GM19240 (cell line): ENCODE data around the gene MAB21L3.

ENCODE experiments used
- DNase-seq: peaks from one replicate; pipeline ENCODE4 v3.0.0; 2011; ENCODE audit warnings: low spot score; ENCODE audit not compliant: insufficient read length

The MAB21L3 gene

GRCh38 chr1:116110567-116111523 is at the start of gene MAB21L3:
TSS of gene MAB21L3 (plus strand) at chr1:116111399. CDS start at chr1:116112616, 1,217 bp downstream.
- DNase-seq: no peak

GRCh38 chr1:116062201-116062600 is 49.0 kb upstream of the MAB21L3 start:
- no peak for DNase-seq

DNA sequence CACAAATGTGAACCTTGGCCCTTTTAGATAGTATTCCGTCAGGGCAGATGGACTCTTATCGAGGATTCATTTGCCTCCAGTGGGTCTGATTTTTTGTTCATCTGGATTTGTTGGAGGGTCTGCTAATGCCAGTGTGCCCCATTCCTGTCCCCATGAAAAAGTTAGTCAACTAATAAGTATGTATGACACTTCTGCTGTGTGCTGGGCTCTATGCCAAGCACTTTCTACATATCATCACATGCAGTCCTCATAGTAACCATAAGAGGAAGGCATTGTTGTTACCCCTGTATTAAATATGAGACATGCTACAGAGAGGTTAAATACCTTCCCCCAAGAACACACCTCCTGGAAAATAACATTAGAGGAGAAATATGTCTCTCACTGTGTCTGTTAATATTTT is 46.6 kb upstream of the MAB21L3 start:
- no peak for DNase-seq

- DNase-seq: no peak
Measured at GRCh38 chr1:116066868-116067565, 44.2 kb upstream of the MAB21L3 start.

DNA sequence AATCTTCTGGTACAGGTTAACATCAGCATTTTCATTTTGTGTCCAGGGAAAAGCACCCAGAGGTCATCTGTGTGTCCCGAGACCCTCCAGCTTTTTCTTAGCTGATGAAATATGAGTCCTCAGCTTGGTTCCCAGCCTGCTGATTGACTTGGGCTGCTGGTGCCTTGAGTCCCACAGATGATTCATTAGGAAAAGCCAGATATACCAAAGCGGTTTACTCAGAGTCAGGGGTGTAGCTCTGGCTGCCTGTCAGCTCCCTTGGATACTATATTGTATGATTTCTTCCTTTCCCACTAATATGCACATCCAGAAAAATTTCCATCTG is 43.7 kb upstream of the MAB21L3 start:
- DNase-seq: no peak

- DNase-seq: no peak
Measured at GRCh38 chr1:116075575-116075974, 35.6 kb upstream of the MAB21L3 start.

- DNase-seq: no peak
Measured at GRCh38 chr1:116075990-116076389, 35.2 kb upstream of the MAB21L3 start.

DNA sequence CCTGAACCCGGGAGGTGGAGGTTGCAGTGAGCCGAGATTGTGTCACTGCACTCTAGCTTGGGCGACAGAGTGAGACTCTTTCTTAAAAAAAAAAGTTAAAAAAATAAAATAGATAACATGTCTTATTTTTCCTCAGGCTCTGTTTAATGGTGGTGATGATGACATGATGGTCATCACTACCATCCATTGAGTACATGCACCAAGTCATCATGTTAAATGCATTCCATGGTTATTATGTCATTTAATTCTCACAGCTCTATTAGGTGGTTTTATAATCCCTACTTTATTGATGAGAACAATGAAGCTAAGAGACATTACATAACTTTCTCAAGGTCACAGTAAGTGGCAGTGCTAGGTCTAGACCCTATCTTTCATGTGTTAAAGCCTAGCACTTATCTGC is 34.4 kb upstream of the MAB21L3 start:
- no peak for DNase-seq

GRCh38 chr1:116078699-116079223 is 32.4 kb upstream of the MAB21L3 start:
- no peak for DNase-seq

GRCh38 chr1:116087628-116088027 is 23.6 kb upstream of the MAB21L3 start:
- no peak for DNase-seq

- DNase-seq: no peak
Measured at GRCh38 chr1:116089870-116090269, 21.3 kb upstream of the MAB21L3 start.

GRCh38 chr1:116091083-116091482 is 20.1 kb upstream of the MAB21L3 start:
- DNase-seq: no peak

DNA sequence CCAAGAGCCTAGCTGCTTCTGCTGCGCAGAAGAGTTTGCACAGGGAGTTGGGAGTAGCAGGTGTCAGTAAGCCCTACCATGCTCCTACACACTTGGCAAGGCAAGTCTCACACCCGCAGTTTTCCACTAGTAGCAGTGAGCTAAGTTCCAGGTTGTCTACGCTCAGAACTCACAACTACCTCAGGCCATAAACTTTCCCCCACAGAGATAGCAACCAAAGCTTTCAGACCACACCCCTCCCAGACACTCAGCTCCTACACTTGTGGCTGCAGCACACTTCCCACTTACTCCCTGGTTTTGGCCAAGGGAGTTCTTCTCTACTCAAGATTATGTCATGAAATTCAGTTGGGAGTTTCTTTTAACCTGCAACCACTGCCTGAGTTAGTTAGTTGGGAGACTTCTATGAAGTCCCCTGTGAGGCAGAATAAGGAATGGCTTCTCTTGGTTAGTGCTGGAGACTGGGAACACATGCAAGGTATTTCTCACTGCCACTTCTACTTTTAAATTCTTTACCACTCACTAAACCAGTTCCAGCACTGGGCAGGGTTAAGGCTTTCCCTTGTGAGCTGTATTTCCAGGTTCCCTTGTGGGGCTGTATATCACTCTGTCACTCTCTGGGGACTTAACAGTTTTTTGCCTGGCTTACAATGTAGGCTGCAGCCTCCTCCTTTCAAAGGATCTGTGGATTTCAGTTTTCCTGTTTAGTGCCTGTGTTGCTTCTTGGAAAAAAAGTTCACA is 18.3 kb upstream of the MAB21L3 start:
- DNase-seq: no peak

DNA sequence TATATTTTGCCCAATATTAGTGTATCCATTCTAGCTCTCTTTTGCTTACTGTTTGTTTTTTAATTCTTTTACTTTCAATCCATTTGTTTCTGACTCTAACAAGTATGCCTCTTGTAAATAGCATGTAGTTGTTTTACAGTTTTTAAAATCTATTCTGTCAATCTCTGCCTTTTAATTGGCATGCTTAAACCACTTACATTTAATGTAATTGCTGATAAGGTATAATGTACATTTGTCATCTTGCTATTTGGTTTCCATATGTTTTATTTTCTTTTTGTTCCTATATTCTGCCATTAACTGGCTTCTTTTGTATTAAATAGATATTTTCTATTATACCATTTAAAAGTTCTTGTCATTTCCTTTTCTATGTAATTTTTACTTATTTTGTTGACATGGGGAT is 16.2 kb upstream of the MAB21L3 start:
- DNase-seq: no peak

DNA sequence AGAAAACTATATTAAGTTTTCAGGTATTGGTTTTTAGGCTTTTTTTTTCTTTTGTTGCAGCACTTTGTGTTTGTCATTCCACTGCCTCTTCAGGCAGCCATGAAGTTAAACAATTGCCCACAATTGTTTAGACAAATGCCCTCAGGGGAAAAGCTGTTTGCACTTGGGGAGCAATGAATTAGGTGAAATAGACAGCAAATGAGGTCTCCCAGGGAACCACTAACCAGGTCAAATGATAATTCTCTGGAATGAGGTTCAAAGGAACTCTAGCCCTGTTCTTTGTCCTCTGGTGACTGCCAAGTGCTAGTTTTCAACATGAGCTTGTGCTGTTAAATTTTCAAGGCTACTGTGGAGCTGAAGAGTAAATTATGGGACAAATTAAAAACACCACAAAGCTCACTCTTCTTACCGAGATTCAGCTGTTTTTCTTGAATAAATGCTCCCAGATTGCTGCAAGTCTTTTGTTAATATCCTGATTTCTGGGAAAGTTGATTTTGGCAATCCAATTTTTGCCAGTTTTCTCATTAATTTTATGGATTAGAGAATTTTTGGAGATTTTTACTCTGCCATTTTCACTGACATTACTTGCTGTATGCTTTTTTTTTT is 15.1 kb upstream of the MAB21L3 start:
- DNase-seq: no peak

GRCh38 chr1:116097626-116098025 is 13.6 kb upstream of the MAB21L3 start:
- DNase-seq: no peak

DNA sequence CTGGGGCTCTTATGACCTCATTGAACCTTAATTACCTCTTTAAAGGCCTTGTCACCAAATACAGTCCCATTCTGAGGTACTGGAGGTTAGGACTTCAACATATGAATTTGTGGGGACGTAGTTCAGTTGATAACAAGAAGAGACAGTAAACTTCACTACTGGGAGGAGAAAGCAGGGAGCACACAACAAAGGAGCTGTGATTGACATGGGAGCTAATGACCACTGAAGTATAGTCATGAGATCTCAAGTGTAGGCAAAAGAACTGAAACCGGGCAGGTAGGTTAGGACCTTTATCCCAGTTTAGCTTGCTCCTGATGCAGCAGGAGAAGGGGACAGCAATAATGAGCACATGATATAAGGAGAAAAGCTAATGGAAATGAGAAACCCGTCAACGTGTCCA is 11.8 kb upstream of the MAB21L3 start:
- DNase-seq: no peak

DNA sequence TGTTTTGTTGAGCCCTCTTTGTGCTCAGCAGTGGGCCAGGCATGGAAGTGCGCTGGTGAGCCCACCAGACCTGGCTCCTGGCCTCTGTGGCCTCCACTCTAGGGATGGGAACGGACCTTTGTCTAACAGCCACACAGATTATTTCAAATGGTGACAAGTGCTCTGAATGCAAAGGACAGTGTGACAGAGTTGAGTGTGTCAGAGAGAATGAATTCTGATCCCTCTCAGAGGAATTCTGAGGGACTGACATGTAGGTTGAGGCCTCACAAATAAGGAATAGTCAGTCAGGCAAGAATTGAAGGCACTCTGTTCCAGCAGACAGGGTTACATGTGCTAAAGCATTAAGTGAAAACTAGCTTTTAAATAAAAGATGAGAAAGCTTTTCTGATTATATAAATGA is 11.3 kb upstream of the MAB21L3 start:
- no peak for DNase-seq

GRCh38 chr1:116104667-116105066 is 6.5 kb upstream of the MAB21L3 start:
- DNase-seq: no peak

DNA sequence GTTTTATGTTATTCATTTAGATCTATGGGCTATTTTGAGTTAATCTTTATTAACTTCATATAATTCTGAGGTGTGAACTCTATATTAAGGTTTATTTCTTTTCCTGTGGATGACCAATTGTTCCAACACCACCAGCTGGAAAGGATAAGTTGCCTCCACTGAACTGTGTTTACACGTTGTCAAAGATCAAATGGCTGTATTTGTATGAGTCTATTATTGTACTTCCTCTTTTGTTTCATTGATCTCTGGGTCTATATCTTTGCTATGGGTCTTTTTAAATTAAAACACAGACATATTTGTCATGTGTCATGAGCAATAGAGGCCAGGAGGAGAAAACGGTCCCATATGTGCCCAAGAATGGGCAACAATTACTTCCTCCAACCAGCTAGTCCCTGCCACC is 5.2 kb upstream of the MAB21L3 start:
- DNase-seq: no peak

DNA sequence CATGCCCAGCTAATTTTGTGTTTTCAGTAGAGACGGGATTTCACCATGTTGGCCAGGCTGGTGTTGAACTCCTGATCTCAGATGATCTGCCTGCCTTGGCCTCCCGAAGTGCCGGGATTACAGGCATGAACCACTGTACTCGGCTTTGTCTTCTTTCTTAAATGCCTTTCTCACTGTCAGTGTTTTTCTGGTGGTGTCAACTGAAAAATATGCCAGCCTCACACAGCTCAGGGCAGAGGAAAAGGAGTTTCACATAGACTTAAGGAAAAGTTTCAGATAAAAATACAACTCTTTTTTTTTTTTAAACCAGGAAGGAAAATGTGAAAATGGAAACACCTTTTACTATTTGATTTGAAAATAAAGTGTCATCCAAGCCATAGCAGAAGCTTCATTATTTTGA is 4.6 kb upstream of the MAB21L3 start:
- no peak for DNase-seq
